Measurements from ENCODE around the gene MOGAT1.

The MOGAT1 gene

DNA sequence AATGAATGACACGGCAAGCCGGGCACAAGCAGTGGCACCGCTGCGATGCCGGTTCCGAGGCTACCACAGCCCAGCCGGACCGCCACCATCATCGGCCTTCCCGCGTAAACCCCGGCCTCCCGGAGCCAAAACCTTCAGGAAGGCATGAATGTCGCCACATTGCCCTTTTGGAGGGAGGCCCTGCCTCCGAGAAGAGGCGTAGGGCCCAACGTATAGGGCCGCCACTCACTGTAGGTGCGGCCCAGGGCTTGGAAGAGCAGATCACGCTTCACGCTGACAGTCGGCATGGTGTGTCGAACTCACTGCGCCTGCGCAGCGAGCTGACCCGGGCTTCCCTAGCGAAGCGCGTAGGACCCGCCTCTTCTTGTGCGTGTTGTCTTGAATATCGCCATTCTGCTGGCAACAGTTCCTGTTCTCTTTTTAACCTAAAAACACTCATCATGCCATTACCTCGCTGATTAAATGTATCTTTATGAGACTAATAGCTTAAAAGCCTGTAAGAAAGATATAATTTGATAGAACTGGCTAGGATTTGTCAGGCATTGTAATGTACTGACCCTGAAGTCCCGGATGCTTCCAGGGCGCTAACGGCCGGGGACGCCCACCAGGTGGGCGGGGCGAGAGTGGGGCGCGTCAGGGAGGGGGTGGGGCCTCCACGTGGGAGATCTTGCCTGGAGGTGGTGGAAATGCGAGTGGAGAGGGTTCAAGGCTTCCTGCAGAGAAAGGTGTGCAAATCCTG, 15.5 kb upstream of the MOGAT1 start, which contains the start of gene FARSB:
Gene FARSB (minus strand): TSS at position 306 of the 739 bp plus-strand sequence. CDS start 19 bp downstream, at position 287.
- peak within 1 kb of the TSS; percentile 98 for H3K27ac ChIP-seq

DNA sequence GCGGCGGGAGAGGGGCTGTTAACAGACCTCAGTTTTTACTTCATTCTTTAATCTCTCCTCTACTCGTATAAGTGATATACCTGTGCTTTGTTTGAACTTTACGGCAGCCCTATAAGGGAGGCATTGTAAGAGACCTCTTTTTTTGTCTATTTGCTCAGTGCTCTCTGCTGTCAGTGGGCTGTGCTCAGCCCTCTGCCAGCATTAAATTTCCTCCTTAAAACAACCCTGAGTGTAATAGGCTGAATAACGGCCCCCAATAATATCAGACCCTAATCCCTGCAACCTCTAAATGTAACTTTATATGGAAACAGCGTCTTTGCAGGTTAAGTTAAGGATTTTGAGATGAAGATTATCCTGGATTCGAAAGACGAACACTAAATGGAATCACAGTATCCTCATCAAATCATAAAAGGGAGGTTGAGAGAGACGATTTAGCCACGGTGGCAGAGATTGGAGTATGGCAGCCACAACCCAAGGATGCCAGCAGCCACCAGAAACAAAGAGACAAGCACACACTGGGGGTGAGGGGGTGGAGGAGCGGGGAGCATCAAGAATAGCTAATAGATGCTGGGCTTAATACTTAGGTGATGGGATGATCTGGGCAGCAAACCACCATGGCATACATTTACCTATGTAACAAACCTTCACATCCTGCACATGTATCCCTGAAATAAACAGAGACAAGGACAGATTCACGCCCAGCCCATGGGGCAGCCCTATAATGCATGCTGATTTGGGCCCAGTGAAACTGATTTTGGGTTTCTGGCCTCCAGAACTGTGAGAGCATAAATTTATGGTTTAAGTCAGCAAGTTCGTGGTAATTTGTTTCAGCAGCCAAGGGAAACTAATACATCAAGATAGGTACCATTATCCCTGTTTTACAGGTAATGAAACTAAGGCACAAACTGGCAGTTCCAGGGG, 14.7 kb upstream of the MOGAT1 start:
- H3K27ac ChIP-seq = peak overlapping the region; percentile 98
- TF ChIP-seq, protein P1, sequence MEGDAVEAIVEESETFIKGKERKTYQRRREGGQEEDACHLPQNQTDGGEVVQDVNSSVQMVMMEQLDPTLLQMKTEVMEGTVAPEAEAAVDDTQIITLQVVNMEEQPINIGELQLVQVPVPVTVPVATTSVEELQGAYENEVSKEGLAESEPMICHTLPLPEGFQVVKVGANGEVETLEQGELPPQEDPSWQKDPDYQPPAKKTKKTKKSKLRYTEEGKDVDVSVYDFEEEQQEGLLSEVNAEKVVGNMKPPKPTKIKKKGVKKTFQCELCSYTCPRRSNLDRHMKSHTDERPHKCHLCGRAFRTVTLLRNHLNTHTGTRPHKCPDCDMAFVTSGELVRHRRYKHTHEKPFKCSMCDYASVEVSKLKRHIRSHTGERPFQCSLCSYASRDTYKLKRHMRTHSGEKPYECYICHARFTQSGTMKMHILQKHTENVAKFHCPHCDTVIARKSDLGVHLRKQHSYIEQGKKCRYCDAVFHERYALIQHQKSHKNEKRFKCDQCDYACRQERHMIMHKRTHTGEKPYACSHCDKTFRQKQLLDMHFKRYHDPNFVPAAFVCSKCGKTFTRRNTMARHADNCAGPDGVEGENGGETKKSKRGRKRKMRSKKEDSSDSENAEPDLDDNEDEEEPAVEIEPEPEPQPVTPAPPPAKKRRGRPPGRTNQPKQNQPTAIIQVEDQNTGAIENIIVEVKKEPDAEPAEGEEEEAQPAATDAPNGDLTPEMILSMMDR (conservative IDR thresholded peaks at IDR 0.05) = no peak

More for the DNA sequence above, 15.5 kb upstream of the MOGAT1 start, which contains the start of gene FARSB:
- TF ChIP-seq, protein P1 (conservative IDR thresholded peaks at IDR 0.05) = no peak

DNA sequence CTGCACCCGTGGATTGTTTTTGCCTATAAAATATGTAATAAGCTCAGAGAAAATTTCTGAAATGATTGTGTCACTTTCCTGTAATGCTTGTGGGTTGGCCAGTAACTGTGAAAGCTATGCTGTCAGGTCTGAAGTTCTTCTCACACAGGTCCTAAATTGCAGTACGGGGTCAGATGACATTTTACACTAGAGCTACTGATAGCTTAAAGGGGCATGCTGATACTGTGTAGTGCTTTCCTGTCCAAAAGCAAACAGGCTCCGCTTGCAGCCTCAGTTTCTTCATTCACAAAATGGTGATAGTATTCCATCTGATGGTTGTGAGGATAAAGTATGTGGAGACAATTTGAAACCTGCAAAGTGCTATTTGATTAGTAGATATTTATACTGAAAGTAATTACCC, 8.0 kb upstream of the MOGAT1 start:
- TF ChIP-seq, protein P1 (conservative IDR thresholded peaks at IDR 0.05) = no peak
- H3K27ac ChIP-seq = no peak overlapping the region

DNA sequence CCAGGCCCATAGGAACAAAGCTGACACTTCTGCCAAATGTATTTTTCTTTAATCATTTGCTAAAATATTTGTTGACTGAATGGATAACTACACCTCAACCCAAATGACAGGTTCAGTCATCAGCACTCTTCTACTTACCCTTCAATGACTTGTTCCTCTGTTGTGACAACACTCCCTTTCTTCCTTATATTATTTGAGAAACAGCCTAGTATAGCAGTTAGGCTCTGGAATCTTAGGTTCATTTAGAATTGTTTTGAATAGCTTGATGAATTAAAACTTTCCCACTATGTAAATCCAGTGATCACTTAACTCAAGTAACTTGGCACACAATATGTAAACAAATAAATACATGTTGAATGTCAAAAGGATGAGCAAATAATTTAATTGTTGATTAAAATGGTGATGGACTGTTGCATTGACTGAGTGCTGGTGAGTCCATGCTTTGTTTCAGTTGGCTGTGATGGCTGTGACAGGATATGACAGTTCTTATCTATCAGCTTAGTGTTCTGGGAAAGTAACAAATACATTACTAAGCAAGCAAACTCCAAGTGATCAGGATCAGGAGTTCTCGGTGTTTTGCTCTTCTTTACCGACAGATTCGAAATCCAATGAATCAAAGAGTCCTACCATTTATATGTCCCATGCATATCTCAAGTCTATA, 2.8 kb upstream of the MOGAT1 start:
- H3K27ac ChIP-seq = no peak overlapping the region
- TF ChIP-seq, protein P1 (conservative IDR thresholded peaks at IDR 0.05) = no peak

DNA sequence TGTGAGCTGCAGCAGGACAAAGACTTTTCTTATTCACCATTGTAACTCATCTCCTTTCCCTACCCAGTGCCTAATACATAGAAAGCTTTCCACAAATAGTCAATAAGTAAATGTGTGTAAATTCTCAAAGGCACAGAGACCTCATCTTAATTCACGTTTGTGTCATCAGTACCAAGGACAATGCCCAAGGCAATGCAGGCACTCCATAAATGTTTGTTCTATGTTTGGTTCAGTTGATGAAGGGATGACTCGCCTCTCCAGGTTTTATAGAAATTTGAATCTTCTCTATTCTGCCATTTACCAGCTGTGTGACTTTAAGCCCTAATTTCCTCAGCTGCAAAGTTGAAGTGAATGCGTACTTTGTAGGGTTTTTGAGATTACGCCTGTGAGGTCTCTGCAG, 2.1 kb upstream of the MOGAT1 start:
- no peak overlapping the region for H3K27ac ChIP-seq
- TF ChIP-seq, protein P1 (conservative IDR thresholded peaks at IDR 0.05) = no peak

DNA sequence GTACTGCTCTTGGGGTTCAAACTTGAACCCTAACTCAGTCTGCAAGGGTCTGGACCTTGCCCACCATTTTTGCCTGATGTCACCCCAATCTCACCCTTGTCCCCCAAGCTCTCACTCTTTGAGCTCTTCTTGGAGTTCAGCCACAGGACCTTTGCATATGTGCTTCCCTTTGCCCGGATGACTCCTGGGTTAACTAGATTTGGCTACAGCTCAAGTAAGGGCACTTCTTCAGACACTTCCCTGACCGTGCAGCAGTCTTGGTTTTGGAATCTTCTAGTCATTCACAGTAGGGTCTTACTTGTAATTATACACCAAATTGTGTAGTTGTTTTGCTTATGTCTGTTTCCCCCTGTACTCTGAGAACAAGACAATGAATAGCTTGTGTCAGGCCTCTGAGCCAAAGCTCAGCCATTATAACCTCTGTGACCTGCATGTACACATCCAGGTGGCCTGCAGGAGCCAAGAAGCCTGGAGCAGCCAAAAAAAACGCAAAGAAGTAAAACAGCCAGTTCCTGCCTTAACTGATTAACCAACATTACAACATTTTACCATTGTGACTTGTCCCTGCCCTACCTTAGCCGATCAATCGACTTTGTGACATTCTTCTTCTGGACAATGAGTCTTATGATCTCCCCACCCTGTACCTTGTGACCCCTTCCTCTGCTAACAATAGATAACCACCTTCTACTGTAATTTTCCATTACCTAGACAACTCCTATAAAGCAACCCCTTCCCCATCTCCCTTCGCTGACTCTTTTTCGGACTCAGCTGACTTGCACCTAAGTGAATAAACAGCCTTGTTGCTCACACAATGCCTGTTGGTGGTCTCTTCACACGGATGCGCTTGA, 1.0 kb upstream of the MOGAT1 start:
- no peak overlapping the region for H3K27ac ChIP-seq
- TF ChIP-seq, protein P1 (conservative IDR thresholded peaks at IDR 0.05) = no peak
